Jurkat, Clone E6-1 (cell line): ENCODE data around the gene SLC6A19.

Experiments
- DNase-seq: peaks from one replicate; pipeline ENCODE4 v3.0.0-alpha.2; 2011; ENCODE audit warnings: low read depth, low spot score
- H3K4me3 ChIP-seq: 2 replicates; pipeline ENCODE4 v1.5.1; 2011; ENCODE audit warnings: mild to moderate bottlenecking, low read length, control low read depth, moderate library complexity

SLC6A19 gene

DNA sequence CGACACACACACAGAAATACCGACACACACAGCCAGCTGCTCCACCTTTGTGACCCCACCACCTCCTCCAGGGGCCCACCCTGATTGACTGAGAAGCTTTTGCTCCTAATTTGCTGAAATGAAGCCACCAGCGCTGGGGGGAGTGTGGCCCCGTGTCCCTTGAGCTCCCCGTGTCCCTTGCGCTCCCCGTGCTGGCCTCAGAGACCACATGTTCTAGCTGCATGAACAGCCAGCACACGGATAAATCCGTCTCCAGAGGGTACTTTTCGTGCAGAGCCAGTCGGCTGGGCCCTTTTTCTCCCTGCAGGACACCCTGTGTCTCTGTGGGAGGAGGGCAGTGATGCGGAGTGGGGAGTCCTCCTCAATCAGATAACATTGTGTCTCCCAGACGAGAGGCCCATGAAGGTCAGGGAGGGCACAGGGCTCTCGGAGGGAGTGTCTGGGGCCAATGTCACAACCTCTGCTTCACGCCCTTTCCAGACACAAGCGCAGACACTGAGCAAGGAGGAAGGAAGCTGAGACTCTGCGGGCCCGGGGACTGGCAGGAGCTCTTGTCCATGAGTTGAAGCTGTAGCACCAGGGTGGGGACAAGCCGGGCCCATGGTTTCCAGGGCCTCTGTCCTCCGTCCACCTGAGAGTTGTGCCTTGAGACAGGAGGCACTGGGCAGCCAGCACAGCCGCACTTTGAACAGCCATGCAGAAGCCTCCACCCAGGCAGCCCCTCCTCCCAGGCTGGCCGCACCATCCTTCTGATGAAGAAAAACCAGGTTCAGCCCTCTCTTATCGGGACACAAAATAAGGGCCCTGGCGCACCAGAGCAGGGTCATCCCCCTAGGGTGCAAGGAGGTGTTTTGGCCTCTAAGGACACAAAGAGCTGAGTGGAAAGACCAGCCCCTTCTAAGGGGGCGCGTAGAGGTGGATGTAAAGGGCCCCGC lies 36.4 kb upstream of the SLC6A19 start:
- DNase-seq: no peak
- no peak overlapping the region for H3K4me3 ChIP-seq

DNA sequence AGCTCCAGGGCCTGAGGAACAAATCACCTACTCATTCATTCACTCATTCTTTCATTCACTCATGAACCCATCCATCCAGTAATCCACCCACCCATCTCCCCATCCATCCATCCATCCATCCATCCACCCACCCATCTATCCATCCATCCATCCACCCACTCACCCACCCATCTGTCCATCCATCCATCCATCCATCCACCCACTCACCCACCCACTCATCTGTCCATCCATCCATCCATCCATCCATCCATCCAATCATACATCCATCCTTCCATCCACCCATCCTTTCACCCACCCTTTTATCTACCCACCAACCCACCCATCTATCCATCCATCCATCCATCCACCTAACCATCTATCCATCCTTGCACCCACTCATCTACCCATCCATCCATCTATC lies 35.5 kb upstream of the SLC6A19 start:
- DNase-seq: no peak
- no peak overlapping the region for H3K4me3 ChIP-seq

DNA sequence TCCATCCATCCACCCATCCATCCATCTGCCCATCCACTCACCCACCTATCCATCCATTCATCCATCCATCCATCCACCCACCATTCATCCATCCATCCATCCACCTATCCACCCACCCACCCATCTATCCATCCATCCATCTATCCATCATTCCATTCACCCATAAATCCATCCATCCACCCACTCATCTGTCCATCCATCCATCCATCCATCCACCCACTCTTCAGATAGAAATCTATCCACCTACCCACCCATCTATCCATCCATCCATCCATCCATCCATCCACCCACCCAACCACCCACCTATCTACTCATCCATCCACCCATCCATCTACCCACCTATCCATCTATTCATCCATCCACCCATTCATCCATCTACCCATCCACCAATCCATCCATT lies 35.0 kb upstream of the SLC6A19 start:
- no peak for DNase-seq

DNA sequence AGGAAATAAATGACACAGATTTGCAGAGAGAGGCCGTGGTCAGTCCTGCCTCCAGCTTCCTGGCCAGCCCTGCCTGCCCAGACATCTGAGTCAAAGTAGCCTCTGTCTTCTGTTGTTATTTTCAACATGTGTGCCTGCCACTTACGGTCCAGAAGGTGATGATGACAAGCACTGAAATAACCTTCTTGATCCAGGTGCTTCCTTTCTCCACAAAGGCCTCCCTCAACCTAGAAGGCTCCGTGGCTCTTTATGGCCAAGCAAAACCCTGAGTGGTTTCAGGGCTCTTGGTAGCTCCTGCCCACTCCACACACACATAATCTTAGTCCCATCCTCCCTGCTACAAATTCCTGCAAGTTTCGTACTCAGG lies 34.1 kb upstream of the SLC6A19 start:
- no peak overlapping the region for H3K4me3 ChIP-seq
- DNase-seq: no peak

More for the DNA sequence above, 35.0 kb upstream of the SLC6A19 start:
- H3K4me3 ChIP-seq: no peak overlapping the region

DNA sequence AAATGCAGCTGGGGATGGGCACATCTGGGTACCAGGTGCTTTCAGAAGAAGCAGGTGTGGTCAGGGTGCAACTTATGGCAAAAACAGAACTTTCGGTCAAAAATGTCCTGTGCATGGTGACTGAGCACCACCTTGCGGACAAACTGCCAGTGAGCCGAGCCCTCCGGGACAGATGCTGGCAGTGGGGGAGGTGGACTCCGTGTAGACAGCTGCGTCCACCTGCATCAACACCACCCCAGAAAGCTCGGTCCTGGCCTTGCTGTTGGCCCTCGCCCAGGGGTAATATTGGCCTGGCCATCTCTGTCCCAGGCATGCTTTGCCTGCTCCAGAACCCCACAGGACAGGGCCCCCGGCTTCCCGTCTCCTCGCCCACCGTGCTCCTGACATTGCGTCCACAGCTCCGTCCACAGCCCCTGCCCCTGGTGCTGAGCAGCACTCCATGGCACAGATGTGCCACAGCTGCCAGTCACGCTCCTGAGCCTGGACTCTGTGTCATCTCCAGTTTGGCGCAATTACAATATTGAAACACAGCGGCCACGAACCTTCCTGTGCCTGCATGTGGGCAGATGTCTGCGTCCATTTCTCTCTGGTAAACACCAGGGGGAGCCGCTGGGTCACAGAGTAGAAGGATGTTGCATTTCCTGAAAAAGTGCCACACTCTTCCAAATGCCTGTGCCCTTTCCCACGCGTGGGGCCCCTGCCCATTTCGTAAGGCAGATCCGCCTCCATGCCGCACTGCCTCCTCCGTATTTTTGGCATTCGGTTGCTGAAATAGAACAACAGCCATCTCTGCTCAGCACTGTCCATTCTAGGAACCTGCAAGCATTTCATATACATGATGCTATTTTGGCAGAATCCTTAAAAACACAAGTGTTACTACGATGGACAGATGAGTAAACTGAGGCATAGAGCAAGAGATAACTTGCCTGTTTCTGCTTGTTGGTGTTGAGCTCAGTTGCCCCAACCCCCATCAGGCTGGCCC lies 33.4 kb upstream of the SLC6A19 start:
- H3K4me3 ChIP-seq: no peak overlapping the region
- peak; percentile 73 for DNase-seq

DNA sequence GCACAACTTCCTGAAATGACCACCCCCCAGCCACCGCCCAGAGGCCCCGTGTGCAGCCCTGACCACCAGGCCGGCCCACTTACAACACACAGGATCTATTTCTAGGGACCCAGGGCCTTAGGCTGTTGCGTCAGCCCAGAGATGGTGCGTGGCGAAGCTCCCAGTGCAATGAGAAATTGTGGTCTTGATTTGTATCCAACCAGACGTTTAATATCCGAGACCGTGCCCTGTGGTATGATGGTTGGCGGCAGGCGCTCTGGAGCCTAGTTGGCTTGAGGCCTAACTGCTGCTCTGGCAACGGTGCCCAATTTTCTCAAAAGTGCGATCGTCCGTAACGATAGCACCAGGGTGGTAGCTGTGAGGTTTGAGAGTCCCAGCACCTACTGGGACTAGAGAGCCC lies 32.6 kb upstream of the SLC6A19 start:
- no peak for DNase-seq
- no peak overlapping the region for H3K4me3 ChIP-seq

DNA sequence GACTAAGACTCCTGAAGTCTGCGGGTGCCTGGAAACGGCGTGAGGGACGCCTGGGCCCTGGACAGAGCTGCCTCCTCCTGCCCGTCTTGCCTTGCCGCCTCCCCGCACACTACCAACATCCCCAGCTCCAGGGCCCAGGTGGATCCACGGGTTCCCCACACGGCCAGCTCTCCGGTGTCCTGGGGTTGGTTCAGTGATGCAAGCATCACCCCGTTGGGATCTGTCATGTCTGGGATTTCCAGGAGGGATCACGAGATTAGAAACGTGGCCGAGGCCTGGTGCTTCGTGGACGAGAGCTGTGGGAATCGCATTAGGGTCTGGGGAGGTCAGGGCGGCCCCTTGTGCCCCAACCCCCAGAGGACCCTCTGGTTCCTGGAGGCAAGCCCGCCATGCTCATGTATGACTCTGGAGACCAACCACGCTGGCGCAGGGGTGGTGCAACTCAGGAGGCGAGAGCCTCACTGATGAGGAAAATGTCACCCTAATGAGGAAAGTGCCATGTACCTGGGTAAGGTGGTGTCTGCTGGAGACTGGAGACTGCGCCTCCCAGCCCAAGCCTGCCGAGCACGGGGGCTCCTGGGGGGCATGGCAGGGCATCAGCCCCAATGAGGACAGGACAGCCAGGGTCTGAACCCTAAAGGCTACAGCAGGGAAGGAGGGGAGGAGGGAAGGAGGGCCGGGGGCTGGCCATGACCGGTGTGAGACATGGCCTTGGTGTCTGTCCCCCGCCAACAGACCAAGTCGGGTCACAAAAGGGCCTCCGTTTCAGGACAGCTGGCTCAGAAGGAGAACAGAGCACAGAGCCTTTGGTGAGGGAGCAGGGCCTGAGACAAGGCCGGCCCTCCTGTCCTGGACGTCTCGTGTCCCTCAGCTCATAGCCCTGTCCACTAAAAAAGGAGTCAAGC lies 31.9 kb upstream of the SLC6A19 start:
- no peak for DNase-seq
- H3K4me3 ChIP-seq: no peak overlapping the region

DNA sequence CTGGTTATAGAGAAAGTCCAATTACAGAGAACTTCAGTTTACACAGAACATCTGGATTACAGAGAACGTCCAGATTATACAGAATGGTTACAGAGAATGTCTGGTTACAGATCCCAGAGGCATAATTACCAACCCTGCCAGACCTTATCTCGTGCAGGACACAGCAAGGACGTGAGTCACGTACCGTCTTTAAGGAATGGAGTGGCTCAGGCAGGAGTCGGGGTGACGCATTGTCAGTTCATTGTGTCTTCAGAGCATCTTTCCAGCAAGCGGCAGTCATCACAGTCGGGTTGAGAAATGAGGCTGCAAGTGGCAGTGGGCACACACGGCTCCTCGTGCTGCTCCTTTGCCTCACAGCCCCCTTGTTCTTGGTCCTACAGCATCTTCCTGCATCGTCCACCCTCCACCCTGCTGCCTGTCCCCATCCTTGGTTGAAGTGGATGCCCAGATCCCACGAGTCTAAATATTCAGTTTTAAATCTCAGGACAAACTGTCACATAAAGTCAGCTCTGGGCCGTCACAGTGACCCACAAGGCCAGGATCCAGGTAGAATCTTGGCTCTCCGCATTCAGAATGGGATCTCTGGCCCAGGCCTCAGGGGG lies 30.0 kb upstream of the SLC6A19 start:
- H3K4me3 ChIP-seq: no peak overlapping the region
- no peak for DNase-seq

DNA sequence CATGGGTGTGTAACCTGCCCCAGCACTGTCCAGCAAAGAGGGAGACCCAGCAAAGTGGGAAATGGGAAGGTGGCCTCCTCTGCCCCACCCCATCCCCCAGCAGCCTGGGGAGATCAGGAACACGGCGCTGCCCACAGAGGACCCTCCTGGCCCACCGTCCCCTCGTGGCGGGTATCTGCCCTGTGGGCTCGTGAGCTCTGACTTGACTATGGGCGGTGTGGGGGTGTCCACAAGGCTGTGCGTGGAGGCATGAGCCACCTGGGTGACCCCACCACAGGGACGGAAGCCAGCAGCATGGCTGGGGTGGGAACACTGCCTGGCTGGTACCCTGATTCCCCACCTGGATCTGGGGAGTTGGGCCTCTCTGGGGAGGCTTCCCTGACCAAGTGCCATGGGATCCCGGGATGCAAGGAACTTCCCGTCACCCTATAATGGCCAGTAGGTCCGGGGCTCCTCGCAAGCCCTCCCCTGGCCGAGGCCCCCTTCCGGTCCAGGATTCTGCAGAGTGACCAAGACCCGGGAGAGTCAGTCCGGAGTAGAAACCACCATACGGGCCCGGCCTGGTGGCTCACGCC lies 29.3 kb upstream of the SLC6A19 start:
- DNase-seq: no peak
- H3K4me3 ChIP-seq: peak overlapping the region; percentile 50

DNA sequence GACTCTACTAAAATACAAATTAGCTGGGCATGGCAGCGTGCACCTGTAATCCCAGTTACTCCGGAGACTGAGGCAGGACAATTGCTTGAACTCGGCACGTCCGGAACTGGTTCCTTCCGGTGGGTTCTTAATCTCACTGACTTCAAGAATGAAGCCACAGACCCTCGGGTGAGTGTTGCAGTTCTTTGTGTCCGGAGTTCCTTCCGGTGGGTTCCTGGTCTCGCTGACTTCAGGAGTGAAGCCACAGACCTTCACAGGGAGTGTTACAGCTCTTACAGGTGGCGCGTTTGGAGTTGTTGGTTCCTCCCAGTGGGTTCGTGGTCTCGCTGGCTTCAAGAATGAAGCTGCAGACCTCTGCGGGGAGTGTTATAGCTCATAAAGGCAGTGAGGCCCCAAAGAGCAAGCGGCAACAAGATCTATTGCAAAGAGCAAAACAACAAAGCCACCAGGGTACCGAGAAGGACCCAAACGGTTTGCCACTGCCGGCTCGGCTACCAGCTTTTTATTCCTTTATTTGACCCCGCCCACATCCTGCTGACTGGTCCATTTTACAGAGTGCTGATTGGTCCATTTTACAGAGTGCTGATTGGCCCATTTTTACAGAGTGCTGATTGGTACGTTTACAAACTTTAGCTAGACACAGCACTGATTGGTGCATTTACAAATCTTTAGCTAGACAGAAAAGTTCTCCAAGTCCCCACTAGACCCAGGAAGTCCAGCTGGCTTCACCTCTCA lies 28.6 kb upstream of the SLC6A19 start:
- peak overlapping the region; percentile 50 for H3K4me3 ChIP-seq
- DNase-seq: peak; percentile 75

DNA sequence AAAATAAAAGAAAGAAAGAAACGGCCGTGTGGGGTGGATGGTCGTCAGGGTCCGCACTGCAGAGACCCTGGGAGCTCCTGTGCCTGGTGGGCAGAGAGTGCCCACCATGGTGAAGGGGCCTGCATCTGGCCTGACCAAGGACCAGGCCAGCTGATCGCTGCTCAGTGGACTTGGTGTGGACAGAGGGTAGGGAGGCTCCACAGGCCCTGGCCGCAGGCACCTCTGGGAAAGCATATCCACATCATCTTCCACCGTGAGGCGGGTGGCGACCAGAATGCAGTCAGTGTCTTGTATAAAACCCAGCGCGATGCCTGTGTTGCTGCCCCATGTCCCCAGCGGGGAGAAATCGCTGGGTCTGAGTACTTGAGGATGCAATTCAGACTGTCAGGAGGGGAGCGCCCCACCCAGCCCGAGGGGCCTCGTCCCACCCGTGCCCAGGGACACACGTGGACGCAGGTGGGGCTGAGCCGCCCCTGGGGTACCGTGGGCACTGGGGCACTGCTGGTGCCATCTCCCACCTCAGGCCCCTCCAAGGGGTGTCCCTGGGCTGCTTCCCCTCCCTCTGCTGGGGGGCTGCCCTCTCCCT lies 27.8 kb upstream of the SLC6A19 start:
- no peak for DNase-seq
- H3K4me3 ChIP-seq: no peak overlapping the region

DNA sequence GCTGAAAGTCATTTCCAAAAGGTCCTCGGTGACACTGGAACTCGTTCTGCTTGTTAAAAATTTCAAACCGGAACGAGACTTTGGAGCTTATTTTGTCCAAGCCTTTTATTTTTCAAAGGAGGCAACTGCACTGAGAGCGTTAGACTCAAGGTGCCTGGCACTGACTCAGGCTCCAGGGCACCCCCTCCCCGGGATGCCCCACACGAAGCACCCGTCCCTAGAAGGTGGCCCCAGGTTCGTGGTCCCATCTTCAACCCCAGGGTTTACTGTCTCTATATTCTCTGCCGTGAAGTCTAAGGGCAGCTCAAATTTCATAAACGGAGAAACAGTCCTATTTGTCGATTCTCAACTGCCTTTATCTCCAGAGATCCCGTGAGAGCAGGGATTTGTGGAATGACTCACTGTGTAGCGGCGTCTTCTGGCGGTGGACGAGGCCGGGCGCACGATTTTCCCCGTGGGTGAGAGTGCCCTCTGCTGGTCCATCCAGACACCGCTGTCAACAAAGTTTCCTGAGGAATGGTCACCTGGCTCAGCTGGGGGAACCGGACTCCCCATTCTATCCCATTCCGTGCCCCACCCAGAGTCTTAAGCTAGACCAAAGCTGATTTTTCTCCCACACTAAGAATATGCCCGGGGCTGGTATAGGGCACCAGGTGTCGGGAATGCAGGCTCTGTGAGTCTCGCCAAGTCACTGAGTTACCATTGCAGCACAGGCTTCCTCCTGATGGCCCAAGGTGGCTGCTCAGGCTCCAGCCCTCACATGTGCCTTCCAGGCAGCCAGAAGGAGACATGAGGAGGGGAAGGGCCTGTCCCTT lies 27.1 kb upstream of the SLC6A19 start:
- H3K4me3 ChIP-seq: no peak overlapping the region
- DNase-seq: no peak

DNA sequence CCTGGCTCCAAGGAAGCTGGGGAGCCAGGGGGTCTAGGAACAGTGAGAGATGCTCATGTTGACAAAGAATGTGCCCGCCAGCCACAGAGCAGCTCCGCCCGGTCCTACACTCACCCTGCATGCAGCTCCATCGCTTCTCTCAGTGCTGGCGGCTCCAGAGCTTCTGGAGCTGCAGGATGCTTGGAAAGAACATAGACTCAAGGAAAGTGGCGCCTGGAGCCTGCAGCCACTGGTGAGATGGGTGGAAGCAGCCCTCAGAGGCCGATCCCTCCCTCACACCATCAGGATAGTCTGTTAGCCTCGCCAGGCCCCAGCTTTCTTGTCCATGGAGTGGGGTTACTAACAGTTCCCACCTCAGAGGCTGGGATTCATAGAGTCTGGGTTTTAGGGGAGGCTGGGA lies 26.4 kb upstream of the SLC6A19 start:
- no peak overlapping the region for H3K4me3 ChIP-seq
- no peak for DNase-seq

DNA sequence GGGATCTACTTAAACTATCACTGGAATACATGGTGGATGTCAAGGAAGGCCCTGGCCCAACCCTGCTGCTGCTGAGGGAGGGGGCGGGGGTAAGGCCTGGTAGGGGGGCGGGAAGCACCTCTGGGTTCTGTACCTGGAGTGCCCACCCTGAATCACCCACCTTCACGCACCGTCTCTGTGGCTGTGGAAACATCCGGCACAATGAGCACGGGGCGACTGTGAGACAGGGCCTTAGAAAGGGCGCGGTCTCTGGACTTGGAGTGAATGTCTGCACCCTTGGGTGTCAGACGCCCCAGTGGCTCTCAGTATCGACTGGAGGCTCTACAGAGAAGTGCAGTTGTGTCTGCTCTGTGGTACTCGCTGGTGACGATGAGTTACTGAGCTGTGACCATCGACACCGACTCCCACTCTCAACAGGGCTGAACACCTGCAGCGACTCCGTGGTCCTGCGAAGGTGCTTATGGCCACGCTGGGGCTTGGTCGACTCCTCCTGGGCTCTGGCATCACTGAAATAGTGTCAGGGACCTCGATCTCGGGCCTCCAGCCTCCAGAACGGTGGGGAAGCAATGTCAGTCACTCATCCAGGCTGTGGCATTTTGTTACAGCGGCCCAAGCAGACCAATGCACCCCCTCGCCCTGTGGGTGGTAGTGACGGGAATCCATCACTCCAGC lies 25.5 kb upstream of the SLC6A19 start:
- H3K4me3 ChIP-seq: no peak overlapping the region
- no peak for DNase-seq

DNA sequence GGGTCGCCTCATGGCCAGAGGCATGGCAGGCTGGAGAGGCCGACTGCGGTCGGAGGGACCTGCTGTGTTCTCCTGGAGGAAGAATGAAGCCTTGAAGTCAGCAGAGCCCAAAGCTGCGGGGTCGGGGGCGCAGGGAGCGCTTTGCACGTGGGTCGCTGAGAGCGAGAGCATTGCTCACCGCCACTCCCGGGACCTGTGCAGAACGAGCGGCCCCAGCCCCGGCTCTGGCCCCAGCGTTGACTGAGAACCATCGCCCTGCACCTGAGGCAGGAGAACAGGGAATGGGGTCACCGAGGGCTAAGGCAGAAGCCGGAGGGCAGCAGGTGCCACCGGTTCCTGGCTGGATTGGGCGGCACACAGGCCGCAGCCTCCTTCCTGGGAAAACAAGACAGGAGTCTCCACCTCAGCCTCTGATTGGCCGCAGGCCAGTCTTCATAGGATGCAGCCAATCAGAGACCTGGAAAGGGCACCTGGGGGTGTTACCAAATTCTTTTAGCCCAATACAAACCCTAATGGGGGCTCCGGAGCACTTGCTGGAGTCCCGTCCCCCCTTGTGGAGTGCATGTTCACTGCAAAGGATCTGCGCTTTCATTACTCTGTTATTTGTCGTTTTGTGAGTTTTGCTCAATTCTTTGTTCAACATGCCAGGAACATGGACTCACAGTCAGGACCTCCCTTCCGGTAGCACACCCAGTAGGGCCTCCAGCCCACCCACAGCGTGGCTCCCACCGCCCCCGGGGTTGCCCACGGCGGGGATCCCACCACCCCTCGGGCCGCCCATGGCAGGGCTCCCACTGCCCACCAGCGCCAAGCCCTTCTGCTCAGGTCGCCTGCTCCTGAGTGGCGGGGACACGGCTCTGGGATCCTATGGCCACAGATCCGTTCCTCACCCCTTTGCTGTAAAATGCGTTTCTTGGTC lies 24.7 kb upstream of the SLC6A19 start:
- peak; percentile 33 for DNase-seq
- no peak overlapping the region for H3K4me3 ChIP-seq
